GM12801 (cell line): ENCODE results near the gene ITGB4.

Experiments
- CTCF ChIP-seq: IDR thresholded peaks from one replicate; pipeline ENCODE4 v1.5.1; 2011; ENCODE audit warnings: control low read depth; ENCODE audit not compliant: insufficient read length; ENCODE audit errors: extremely low read depth

The ITGB4 gene

GRCh38 chr17:75724016-75725003 is 3.1 kb downstream of the ITGB4 start:
- TF ChIP-seq CTCF: no peak

GRCh38 chr17:75725504-75725903 is 4.2 kb downstream of the ITGB4 start:
- TF ChIP-seq CTCF: no peak

GRCh38 chr17:75727391-75727790 is 6.1 kb downstream of the ITGB4 start:
- TF ChIP-seq CTCF: no peak

GRCh38 chr17:75729351-75729750 is 8.1 kb downstream of the ITGB4 start:
- TF ChIP-seq CTCF: no peak

- no peak for TF ChIP-seq CTCF
Measured at GRCh38 chr17:75730065-75730464, 8.8 kb downstream of the ITGB4 start.

GRCh38 chr17:75731086-75731715 is 9.9 kb downstream of the ITGB4 start:
- TF ChIP-seq CTCF: no peak

GRCh38 chr17:75731716-75732498 is 10.6 kb downstream of the ITGB4 start:
- no peak for TF ChIP-seq CTCF
